H1 (cell line): ENCODE results near the gene CENPP. TPM values are rescaled to one million over a fixed set of nuclear protein-coding genes. Genes with fewer than 3 reads are reported as not detected.

Experiments
- CTCF ChIA-PET: fragments of 300-600 bp; sonication (Branson Sonifier 250); formaldehyde crosslinking; loops from one replicate; lab custom pipeline; 2021; ENCODE audit not compliant: partially characterized antibody; lab: Charles Lee
- POLR2A ChIA-PET: fragments of 300-600 bp; sonication (Branson Sonifier 250); formaldehyde crosslinking; loops from one replicate; lab custom pipeline; 2021; ENCODE audit warnings: inconsistent platforms; ENCODE audit not compliant: partially characterized antibody; lab: Charles Lee
- DNase-seq, 2 experiments: peaks; one replicate each; pipeline versions ENCODE4 v3.0.0 to v3.0.0-alpha.2; 2010 to 2022; ENCODE audit warnings: low spot score in 2 of 2, low read depth in 1 of 2, mixed read lengths in 1 of 2
- FAIRE-seq: peaks from 2 replicates; lab custom pipeline; 2011; peaks lifted over from hg19 to GRCh38; lab: Jason Lieb, UNC
- H2AFZ ChIP-seq: 2 replicates; pipeline ENCODE4 v1.8.1; 2012; ENCODE audit warnings: low read length, inconsistent platforms
- H2AK5ac ChIP-seq: 2 replicates; pipeline ENCODE4 v1.6.1; 2013; ENCODE audit warnings: low read depth, low read length
- H2BK120ac ChIP-seq: replicated peaks from 2 replicates; pipeline ENCODE3; 2013; ENCODE audit warnings: low read depth, low read length, inconsistent platforms
- H2BK12ac ChIP-seq: 2 replicates; pipeline ENCODE4 v1.6.1; 2013; ENCODE audit warnings: low read depth, low read length
- H2BK15ac ChIP-seq: 2 replicates; pipeline ENCODE4 v1.6.1; 2013; ENCODE audit warnings: low read length
- H2BK20ac ChIP-seq: 2 replicates; pipeline ENCODE4 v1.6.1; 2013; ENCODE audit warnings: low read length
- H2BK5ac ChIP-seq: 2 replicates; pipeline ENCODE4 v1.6.1; 2013; ENCODE audit warnings: low read depth, low read length
- H3K14ac ChIP-seq: 2 replicates; pipeline ENCODE4 v1.6.1; 2013; ENCODE audit warnings: inconsistent platforms; ENCODE audit not compliant: insufficient read length
- H3K18ac ChIP-seq: 2 replicates; pipeline ENCODE4 v1.6.1; 2013; ENCODE audit warnings: low read length; ENCODE audit errors: extremely low read depth
- H3K23ac ChIP-seq: 2 replicates; pipeline ENCODE4 v1.6.1; 2013; ENCODE audit warnings: inconsistent platforms; ENCODE audit not compliant: insufficient read length
- H3K23me2 ChIP-seq: 2 replicates; pipeline ENCODE4 v1.6.1; 2013; ENCODE audit warnings: low read depth, low read length
- H3K27ac ChIP-seq: 2 replicates; pipeline ENCODE4 v1.6.1; 2011; ENCODE audit warnings: low read depth, low read length, inconsistent platforms
- H3K27me3 ChIP-seq, 4 experiments: replicated peaks in 1 of 4; 1 replicate in 1 of 4; 2 replicates in 3 of 4; pipeline versions ENCODE4 v1.6.1 to v1.8.1; 2011 to 2013; ENCODE audit warnings: low read length in 3 of 4, mild to moderate bottlenecking in 3 of 4, inconsistent platforms in 2 of 4, mixed read lengths in 2 of 4, moderate library complexity in 1 of 4; ENCODE audit not compliant: control insufficient read depth in 3 of 4, insufficient read depth in 3 of 4; ENCODE audit errors: extremely low read depth in 1 of 4
- H3K36me3 ChIP-seq, 4 experiments: 2 replicates each; pipeline versions ENCODE4 v1.6.1 to v1.8.1; 2011 to 2013; ENCODE audit warnings: mild to moderate bottlenecking in 4 of 4, low read length in 3 of 4, moderate library complexity in 2 of 4, control low read depth in 1 of 4, inconsistent platforms in 1 of 4; ENCODE audit not compliant: insufficient read depth in 4 of 4, control insufficient read depth in 2 of 4
- H3K4ac ChIP-seq: replicated peaks from 2 replicates; pipeline ENCODE3; 2013; ENCODE audit warnings: low read length, low read depth, mixed read lengths, inconsistent platforms; ENCODE audit not compliant: insufficient read length
- H3K4me1 ChIP-seq, 4 experiments: replicated peaks in 1 of 4; 1 replicate in 1 of 4; 2 replicates in 3 of 4; pipeline versions ENCODE4 v1.6.1 to v1.8.1; 2011 to 2013; ENCODE audit warnings: low read length in 3 of 4, inconsistent platforms in 2 of 4, mixed read lengths in 1 of 4; ENCODE audit not compliant: insufficient read depth in 4 of 4, control insufficient read depth in 3 of 4
- H3K4me2 ChIP-seq, 2 experiments: 2 replicates each; pipeline versions ENCODE4 v1.6.1 to v1.8.1; 2011 to 2013; ENCODE audit warnings: low read depth in 2 of 2, low read length in 2 of 2, control low read depth in 1 of 2, inconsistent platforms in 1 of 2, mild to moderate bottlenecking in 1 of 2; ENCODE audit not compliant: insufficient read depth in 1 of 2
- H3K4me3 ChIP-seq, 4 experiments: fragments of 200-600, 300-600 bp in 1 of 4; sonication (generic), shearing (Covaris generic), sonication (Bioruptor Twin) in 1 of 4; 2 replicates each; pipeline versions ENCODE4 v1.5.1 to v1.8.1; 2011 to 2016; ENCODE audit warnings: low read length in 4 of 4, low read depth in 3 of 4, control low read depth in 2 of 4, inconsistent platforms in 2 of 4, mild to moderate bottlenecking in 2 of 4, mixed read lengths in 1 of 4, moderate library complexity in 1 of 4; ENCODE audit not compliant: insufficient read depth in 2 of 4; ENCODE audit errors: extremely low read depth in 1 of 4
- H3K56ac ChIP-seq: replicated peaks from 2 replicates; pipeline ENCODE3; 2013; ENCODE audit warnings: low read depth, mild to moderate bottlenecking, mixed read lengths, low read length, inconsistent platforms; ENCODE audit not compliant: insufficient read length
- H3K79me1 ChIP-seq: 2 replicates; pipeline ENCODE4 v1.6.1; 2013; ENCODE audit warnings: low read depth, low read length, control low read depth
- H3K79me2 ChIP-seq, 2 experiments: 2 replicates each; pipeline versions ENCODE4 v1.6.1 to v1.8.1; 2012 to 2013; ENCODE audit warnings: low read length in 2 of 2, mild to moderate bottlenecking in 2 of 2, inconsistent platforms in 1 of 2; ENCODE audit not compliant: insufficient read depth in 2 of 2, control insufficient read depth in 1 of 2
- H3K9ac ChIP-seq, 4 experiments: replicated peaks in 1 of 4; 1 replicate in 1 of 4; 2 replicates in 3 of 4; pipeline versions ENCODE4 v1.6.1 to v1.8.1; 2011 to 2013; ENCODE audit warnings: low read depth in 3 of 4, low read length in 3 of 4, control low read depth in 2 of 4, mild to moderate bottlenecking in 2 of 4, moderate library complexity in 2 of 4, inconsistent platforms in 1 of 4; ENCODE audit errors: extremely low read depth in 1 of 4
- H3K9me3 ChIP-seq, 2 experiments: 2 replicates each; pipeline versions ENCODE4 v1.6.1 to v1.8.1; 2012 to 2013; ENCODE audit warnings: mild to moderate bottlenecking in 2 of 2, moderate library complexity in 2 of 2, control low read depth in 1 of 2, inconsistent platforms in 1 of 2, low read depth in 1 of 2, low read length in 1 of 2, mixed read lengths in 1 of 2; ENCODE audit not compliant: insufficient read depth in 2 of 2
- H4K20me1 ChIP-seq, 2 experiments: replicated peaks in 1 of 2; 2 replicates each; pipeline versions ENCODE3 to v1.8.1; 2011 to 2013; ENCODE audit warnings: inconsistent platforms in 2 of 2, low read length in 2 of 2, mild to moderate bottlenecking in 1 of 2; ENCODE audit not compliant: insufficient read depth in 2 of 2, control insufficient read depth in 1 of 2
- H4K5ac ChIP-seq: 2 replicates; pipeline ENCODE4 v1.6.1; 2013; ENCODE audit warnings: low read length, low read depth, mixed read lengths, inconsistent platforms; ENCODE audit not compliant: insufficient read length
- H4K8ac ChIP-seq: 2 replicates; pipeline ENCODE4 v1.8.0; 2013; ENCODE audit warnings: mild to moderate bottlenecking, moderate library complexity, low read length, inconsistent platforms; ENCODE audit not compliant: insufficient read depth; ENCODE audit errors: extremely low read depth
- H4K91ac ChIP-seq: replicated peaks from 2 replicates; pipeline ENCODE3; 2013; ENCODE audit warnings: low read length, mixed read lengths, inconsistent platforms; ENCODE audit not compliant: insufficient read length
- BCL11A ChIP-seq, 2 experiments: IDR thresholded peaks; one replicate each; pipeline ENCODE4 v1.6.1; 2011; ENCODE audit warnings: low read depth in 2 of 2, low read length in 2 of 2, mild to moderate bottlenecking in 2 of 2
- CHD1 ChIP-seq: IDR thresholded peaks from 2 replicates; pipeline ENCODE4 v1.6.1; 2012; ENCODE audit warnings: low read depth, low read length, improper control_type of control experiment
- CTBP2 ChIP-seq: IDR thresholded peaks from 2 replicates; pipeline ENCODE4 v1.7.0; 2011; ENCODE audit warnings: borderline replicate concordance, mild to moderate bottlenecking, moderate library complexity, mixed read lengths, low read length; ENCODE audit not compliant: insufficient read depth, insufficient read length
- CTCF ChIP-seq, 3 experiments: IDR thresholded peaks; 1 replicate in 2 of 3; 2 replicates in 1 of 3; pipeline versions ENCODE4 v1.5.1 to v1.6.1; 2011; ENCODE audit warnings: low read length in 3 of 3, mild to moderate bottlenecking in 3 of 3, inconsistent platforms in 2 of 3, low read depth in 1 of 3, moderate library complexity in 1 of 3; ENCODE audit not compliant: insufficient read depth in 1 of 3; ENCODE audit errors: control extremely low read depth in 1 of 3
- GABPA ChIP-seq: IDR thresholded peaks from 2 replicates; pipeline ENCODE4 v1.6.1; 2011; ENCODE audit warnings: mild to moderate bottlenecking, low read length, moderate library complexity, borderline replicate concordance; ENCODE audit not compliant: insufficient read depth
- JUN ChIP-seq: IDR thresholded peaks from 2 replicates; pipeline ENCODE4 v1.6.1; 2011; ENCODE audit warnings: low read depth, mild to moderate bottlenecking, improper control_type of control experiment, low read length
- SUZ12 ChIP-seq: fragments of 200-600 bp; sonication (generic); IDR thresholded peaks from 2 replicates; pipeline ENCODE4 v1.6.1; 2012; ENCODE audit warnings: mild to moderate bottlenecking, inconsistent platforms, low read length, moderate library complexity, mixed read lengths
- TAF7 ChIP-seq: optimal IDR thresholded peaks from 2 replicates; pipeline ENCODE3; 2011; ENCODE audit warnings: low read depth, mild to moderate bottlenecking, inconsistent platforms, low read length, moderate library complexity, borderline replicate concordance
- WGBS, 2 experiments: shearing (Covaris generic) in 1 of 2; methylation state at CpG; one replicate each; pipeline versions ENCODE4 v1.1.6 to v1.1.7; 2013 to 2015; ENCODE audit warnings: low lambda C conversion rate in 2 of 2, mixed read lengths in 2 of 2, inconsistent platforms in 1 of 2, low coverage in 1 of 2, missing lambda C conversion rate in 1 of 2; ENCODE audit not compliant: insufficient replicate concordance in 2 of 2, insufficient coverage in 1 of 2, insufficient read length in 1 of 2; ENCODE audit errors: extremely low coverage in 1 of 2, missing lambda C conversion rate in 1 of 2; 5-methylcytosine and 5-hydroxymethylcytosine counted together
- polyA plus RNA-seq, 7 experiments: library from polyadenylated mRNA; depleted of rRNA in 3 of 7; stranded (reverse) in 5 of 7; unstranded in 2 of 7; fragments of >200 nt in 5 of 7; fragments of 200-250 nt in 2 of 7; gene quantifications; 1 replicate in 5 of 7; 2 replicates in 1 of 7; 4 replicates in 1 of 7; pipeline versions ENCODE4 v1.2.1 to v1.2.3, GENCODE V29; 2011 to 2013; ENCODE audit warnings: missing spikeins in 2 of 7, mixed read lengths in 2 of 7
- total RNA-seq: library from RNA; stranded (reverse); fragmentation: NEBNext Ultra II Directional; extraction: Animal tissue kit (Norgen Biotek cat#: 25700); gene quantifications from 2 replicates; pipeline ENCODE4 v1.2.1, GENCODE V29; 2021

CENPP gene
- total and polyA plus RNA-seq, 2 of the 8 experiments (the other 6 are each of a cell fraction or from before 2014, with no cell fraction given): 2.7 to 10.8 TPM

GRCh38 chr9:92661743-92662142 is 336.0 kb downstream of the CENPP start:
- WGBS, 2 experiments: 90% methylated on average over 4 of the region's 4 CpGs; no CpG with 5 or more reads in 1 of the 2 experiments
- no peak overlapping the region for H2BK5ac ChIP-seq
- no peaks in the 10 kb centered on the region for H3K9me3 ChIP-seq
- H3K79me1 ChIP-seq: peaks cover 27% of the 10 kb centered on the region
- TF ChIP-seq CHD1 (no peak), CTCF (IDR thresholded peaks at IDR 0.05; ENCODE audit: control extremely low read depth in 1 of 3, insufficient read depth in 1 of 3, low read depth in 1 of 3, low read length in 3 of 3) (no peak), SUZ12 (no peak), BCL11A (IDR thresholded peaks at IDR 0.05; ENCODE audit: low read depth in 2 of 2, low read length in 2 of 2) (no peak), JUN (no peak), GABPA (no peak), TAF7 (no peak), CTBP2 (no peak)
- TF ChIP-seq, all 59 proteins: peak for 0
- Histone ChIP-seq H3K4me3 (no peak overlapping the region), H4K91ac (no peak overlapping the region), H2AFZ (no peak overlapping the region), H2AK5ac (no peak overlapping the region), H3K27ac (no peak overlapping the region), H3K23me2 (no peaks in the 10 kb centered on the region), H2BK20ac (no peak overlapping the region), H3K23ac (no peak overlapping the region), H4K5ac (no peak overlapping the region), H3K79me2 (peaks cover 0 to 62% of the 10 kb centered on the region in 2 experiments; a peak in 3 of 4 replicates), H2BK120ac (no peak overlapping the region), H3K27me3 (no peaks in the 10 kb centered on the region), H3K4ac (no peak overlapping the region), H3K4me2 (no peak overlapping the region), H3K18ac (no peak overlapping the region), H3K4me1 (peaks cover 0 to 14% (median 8%) of the 10 kb centered on the region in 4 experiments; a peak in 4 of 7 replicates), H4K8ac (no peak overlapping the region), H4K20me1 (peaks cover 4 to 20% of the 10 kb centered on the region in 2 experiments), H2BK15ac (no peak overlapping the region), H3K9ac (no peak overlapping the region), H2BK12ac (no peak overlapping the region), H3K36me3 (peaks cover 0 to 4% (median 0%) of the 10 kb centered on the region in 4 experiments; a peak in 1 of 8 replicates), H3K14ac (no peak overlapping the region), H3K56ac (no peak overlapping the region)
- CTCF ChIA-PET: interaction anchor here (0.6 to 1.3 kb wide), 3 partner anchors 25 to 347 kb away, joined by 3 to 5 read pairs (median 3); partner anchors contain the start of gene CENPP
- FAIRE-seq: no peak
- POLR2A ChIA-PET: interaction anchor here (0.6 kb wide), 1 partner anchor 204 kb away, joined by 3 read pairs; no protein-coding TSS in a partner anchor
- no peak for DNase-seq
